HG03280 (cell line): ENCODE measurements around the gene ISG20L2.

ENCODE experiments used
- ATAC-seq: cut with Tn5 transposase; IDR thresholded peaks from one replicate; pipeline ENCODE4 v1.9.1; 2021; ENCODE audit warnings: mild to moderate bottlenecking, moderate library complexity; ENCODE audit not compliant: unreplicated experiment

ISG20L2 gene

DNA sequence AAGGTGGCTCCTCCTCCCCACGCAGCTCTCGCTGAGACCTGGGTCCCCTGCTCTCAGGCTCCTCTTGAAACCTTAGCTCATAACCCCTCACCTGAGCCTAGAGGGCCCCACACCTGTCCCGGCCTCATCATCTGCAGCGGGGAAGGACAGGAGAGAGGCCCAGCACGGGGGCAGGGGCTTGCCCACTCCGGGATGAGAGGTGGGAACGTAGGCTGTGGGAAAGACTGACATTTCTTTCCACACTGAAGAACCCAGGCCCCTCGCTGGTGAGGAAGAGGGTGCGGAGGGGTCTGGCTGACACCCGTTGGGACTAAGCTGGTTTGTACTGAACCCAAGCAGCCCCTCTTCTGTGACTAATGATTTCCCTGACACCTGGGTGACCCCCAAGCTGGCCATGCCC, 37.4 kb downstream of the ISG20L2 start:
- ATAC-seq: no peak

- ATAC-seq: no peak
Observed at GRCh38 chr1:156690675-156691036, 37.9 kb downstream of the ISG20L2 start.

DNA sequence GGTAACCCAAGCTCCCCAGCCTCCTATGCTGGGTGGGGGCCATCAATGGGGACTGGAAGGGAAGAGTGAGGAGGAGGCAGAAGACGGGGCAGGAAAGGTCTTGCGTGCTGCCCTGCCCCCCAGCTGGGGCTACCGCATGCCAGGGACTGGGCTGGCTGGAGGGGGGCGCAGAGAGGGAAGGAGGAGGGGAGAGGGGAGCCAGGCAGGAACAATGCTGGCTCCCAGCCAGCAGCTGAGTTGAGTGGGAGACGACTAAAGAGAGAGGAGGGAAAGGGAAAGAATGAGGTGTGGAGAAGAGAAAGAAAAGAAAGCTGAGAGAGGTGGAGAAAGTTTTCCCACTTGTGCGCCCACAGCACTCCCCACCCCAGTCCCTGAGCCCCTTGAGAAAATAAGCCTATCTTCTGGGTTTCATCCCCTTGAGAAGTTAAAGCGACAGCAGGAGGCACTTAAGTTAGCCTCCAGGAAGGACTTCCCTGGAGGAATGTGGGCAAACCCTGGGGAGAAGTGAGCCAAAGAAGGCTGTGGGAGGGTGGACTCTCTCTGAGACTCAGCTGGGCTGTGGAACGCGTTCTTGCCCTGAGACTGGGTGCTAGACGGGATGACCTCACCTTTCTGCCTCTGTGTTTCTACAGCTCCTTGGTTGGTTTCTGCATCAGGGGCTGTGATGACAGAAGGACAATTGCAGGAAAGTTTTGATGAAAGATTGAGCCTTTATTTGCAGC, 38.5 kb downstream of the ISG20L2 start:
- ATAC-seq: no peak

- peak; percentile 63 for ATAC-seq
Observed at GRCh38 chr1:156689035-156689952, 39.3 kb downstream of the ISG20L2 start.

- ATAC-seq: no peak
Observed at GRCh38 chr1:156684227-156684782, 44.3 kb downstream of the ISG20L2 start.

DNA sequence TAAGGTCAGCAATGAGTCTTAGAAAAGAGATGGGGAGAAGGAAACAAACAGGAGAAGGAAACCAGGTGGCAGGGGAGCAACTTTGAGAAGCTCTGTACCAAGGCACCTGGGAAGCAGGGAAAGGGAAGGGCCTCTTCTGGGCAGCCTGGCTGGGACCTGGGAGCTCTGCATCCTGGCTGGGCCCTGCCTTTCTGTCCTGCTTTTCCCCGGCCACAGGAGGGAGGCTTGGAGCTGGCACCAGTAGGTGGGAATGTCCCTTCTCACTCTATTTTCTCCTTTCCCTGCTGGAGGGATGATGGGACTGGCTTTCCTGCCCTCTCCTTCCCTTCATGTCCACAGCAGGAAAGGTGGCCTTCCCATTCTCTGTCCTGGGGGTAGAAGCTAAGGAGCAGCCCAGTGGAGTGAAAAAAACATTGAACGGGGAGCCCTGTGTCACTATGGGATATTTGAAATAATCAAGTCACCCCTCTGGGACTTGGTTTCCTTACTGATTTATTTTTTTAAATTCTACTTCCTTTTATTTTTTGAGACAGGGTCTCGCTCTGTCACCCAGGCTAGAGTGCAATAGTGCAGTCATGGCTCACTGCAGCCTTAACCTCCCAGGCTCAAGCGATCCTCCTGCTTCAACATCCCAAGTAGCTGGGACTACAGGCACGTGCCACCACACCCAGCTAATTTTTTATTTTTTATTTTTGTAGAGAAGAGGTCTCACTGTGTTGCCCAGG, 46.2 kb downstream of the ISG20L2 start:
- ATAC-seq: no peak

DNA sequence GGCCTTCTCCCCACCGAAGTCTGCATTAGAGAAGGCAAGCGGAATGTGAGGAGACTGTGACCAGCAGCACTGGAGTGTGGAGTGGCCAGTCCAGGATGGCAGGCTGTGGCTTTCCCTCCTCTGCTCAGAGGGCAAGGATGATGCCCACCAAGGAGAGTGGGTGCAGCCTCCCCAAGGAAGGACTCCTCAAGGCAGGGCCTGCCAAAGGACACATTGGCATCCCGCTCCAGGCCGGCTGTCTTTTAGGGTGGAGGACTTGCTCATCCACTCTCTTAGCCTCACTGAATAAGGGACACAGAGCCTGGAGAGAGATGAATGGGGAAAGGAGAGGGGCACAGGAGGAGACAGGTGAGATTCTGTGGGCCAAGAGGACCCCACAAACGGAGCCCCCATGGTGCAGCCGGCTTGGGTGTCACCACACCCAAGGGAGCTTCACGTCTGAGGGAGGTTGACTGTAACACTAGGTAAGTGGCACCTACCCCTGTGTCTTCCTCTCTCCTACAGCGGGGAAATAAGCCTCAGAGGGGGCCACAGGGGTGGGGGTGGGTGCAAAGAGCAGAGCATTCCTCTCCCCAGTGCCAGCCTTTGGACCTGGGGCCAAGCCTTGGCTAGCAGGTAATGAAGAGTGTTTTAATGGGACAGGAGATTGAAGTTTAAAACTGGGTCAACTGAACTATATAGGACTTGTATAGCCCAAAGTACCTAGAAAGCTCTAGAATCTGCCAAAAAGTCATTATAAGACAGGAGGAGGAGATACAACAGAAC, 47.2 kb downstream of the ISG20L2 start:
- no peak for ATAC-seq

- no peak for ATAC-seq
Observed at GRCh38 chr1:156680056-156680455, 48.5 kb downstream of the ISG20L2 start.

GRCh38 chr1:156677616-156678596, 50.7 kb downstream of the ISG20L2 start:
- no peak for ATAC-seq

GRCh38 chr1:156676820-156677615, 51.5 kb downstream of the ISG20L2 start, which contains the start of gene NES:
Gene NES (minus strand): TSS chr1:156677407. CDS start chr1:156677264, 143 bp downstream.
- no peak for ATAC-seq

GRCh38 chr1:156676114-156676819, 52.3 kb downstream of the ISG20L2 start:
- ATAC-seq: no peak

DNA sequence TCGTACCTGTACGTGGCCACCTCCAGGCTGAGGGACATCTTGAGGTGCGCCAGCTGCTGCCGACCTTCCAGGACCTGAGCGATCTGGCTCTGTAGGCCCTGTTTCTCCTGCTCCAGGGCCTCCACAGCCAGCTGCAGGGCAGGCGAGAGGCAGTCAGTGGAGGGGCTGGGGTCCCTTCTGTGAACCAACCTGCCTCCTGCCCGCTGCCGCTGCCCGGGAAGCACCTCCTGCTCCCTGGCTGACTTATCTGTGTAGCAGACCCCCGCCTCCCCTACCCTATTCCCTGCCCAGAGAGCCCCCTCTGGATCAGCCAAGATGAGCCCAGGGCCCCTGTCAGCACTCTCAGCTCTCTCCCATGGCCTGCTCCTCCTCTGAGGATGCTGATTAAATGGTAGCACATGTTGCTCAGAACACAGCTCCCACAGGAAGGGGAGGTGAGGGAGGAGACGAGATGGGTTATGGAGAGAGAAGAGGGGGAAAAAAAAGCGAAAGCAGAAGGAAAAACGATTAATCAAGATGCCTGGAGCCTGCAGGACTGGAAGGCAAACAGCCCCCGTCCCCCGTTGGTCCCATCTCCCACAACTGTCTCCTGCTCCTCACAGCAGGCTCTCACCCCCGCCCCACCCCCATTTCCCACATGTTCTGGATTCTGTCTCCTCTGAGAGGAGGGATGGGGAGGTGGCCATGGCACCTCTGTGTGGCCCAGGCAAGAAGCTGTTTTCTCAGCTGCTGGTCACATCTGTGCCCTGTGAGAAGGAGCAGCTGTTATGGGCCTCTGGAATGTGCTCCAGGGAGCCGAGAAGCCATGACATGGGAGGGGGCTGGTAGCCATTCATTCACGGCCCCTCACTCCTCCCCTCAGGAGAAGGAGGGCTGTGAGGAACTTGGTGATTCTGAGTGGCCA, 53.1 kb downstream of the ISG20L2 start:
- ATAC-seq: no peak

DNA sequence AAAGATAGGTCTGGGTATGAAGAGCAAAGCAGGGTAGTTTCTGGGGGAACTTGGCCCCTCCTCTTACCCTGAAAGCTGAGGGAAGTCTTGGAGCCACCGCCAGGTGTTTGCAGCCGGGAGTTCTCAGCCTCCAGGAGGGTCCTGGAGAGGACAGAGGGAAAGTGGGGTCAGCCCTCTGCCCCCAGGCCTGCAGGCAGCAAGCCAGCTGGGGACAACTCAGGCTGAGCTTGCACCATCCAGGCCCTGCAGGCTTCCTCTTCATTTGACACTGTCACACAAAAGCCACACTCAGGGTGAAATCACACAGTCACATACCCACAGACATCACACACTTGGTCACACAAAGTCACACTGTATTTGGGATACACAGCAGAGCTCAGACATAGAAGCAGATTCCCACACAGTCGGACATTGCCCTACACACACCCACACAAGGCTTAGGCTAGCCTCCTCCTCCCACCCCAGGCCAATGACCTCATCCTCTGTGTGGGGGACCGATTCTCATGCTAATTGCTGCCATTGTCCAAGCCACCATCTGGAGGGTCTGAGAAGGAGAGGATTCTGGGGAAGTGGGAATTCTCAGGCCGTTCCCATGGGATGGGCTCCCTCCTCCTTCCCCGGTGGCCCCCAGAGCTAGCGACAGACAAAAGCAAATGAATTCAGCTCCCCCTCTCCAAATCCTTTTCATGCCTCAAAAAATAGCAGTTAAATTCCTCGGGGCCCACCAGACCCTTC, 55.0 kb downstream of the ISG20L2 start:
- no peak for ATAC-seq
